NCI-H2029 treated with DMSO at 0.1 percent for 48 hours (cell line): ENCODE results near the gene TXK.

Experiments
- DNase-seq: peaks from one replicate; lab custom pipeline; 2025; lab: John Stamatoyannopoulos, UW

Gene TXK

GRCh38 chr4:48021100-48021499 lies 113.0 kb downstream of the TXK start:
- DNase-seq, result no peak

GRCh38 chr4:48018112-48018511 lies 115.9 kb downstream of the TXK start:
- DNase-seq, result no peak

GRCh38 chr4:48017108-48017571 lies 116.9 kb downstream of the TXK start:
- no peak for DNase-seq
